Neural progenitor cell (in vitro differentiated cells): ENCODE measurements around the gene SPEF2.

Experiments used
- EZH2 ChIP-seq: fragments of 200-600 bp; sonication (generic); IDR thresholded peaks from 2 replicates; pipeline ENCODE4 v1.6.1; 2017; ENCODE audit warnings: antibody characterized with exemption, mild to moderate bottlenecking, moderate library complexity
- EZH2phosphoT487 ChIP-seq: fragments of 200-600 bp; sonication (generic); IDR thresholded peaks from 2 replicates; pipeline ENCODE4 v1.6.1; 2017; ENCODE audit warnings: antibody characterized with exemption
- TF ChIP-seq, protein P1 (sequence below): fragments of 200-600 bp; sonication (generic); IDR thresholded peaks from 2 replicates; pipeline ENCODE4 v1.5.1; 2017; ENCODE audit warnings: antibody characterized with exemption, mild to moderate bottlenecking

DNA sequence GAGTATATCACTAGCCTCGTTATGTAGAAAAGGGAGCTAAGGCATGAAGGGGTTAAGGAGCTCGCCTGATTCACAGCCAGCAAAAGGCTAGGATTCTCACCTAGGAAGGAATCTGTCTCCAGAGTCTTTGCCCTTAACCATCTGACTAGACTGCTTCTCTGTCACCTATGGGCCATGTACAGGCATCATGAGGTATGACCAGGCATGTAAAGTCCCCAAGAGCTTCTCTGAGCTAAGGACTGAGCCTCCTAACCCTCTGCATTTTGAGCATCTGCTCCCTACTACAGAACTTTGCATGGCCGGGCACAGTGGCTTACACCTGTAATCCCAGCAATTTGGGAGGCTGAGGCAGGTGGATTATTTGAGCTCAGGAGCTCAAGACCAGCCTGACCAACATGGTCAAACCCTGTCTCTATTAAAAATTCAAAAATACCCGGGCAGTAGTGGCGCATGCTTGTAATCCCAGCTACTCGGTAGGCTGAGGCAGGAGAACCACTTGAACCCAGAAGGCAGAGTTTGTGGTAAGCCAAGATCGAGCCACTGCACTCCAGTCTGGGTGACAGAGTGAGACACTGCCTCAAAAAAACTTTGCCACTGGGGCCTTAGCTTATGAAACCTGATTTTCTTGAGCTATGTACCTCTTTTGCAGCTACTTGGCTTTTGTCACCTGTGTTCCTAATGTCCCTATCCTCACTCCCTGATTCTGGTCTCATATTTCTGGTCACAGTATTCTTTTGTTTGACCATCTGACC, 205.9 kb downstream of the SPEF2 start:
- no peak for TF ChIP-seq EZH2
- TF ChIP-seq, protein P1, sequence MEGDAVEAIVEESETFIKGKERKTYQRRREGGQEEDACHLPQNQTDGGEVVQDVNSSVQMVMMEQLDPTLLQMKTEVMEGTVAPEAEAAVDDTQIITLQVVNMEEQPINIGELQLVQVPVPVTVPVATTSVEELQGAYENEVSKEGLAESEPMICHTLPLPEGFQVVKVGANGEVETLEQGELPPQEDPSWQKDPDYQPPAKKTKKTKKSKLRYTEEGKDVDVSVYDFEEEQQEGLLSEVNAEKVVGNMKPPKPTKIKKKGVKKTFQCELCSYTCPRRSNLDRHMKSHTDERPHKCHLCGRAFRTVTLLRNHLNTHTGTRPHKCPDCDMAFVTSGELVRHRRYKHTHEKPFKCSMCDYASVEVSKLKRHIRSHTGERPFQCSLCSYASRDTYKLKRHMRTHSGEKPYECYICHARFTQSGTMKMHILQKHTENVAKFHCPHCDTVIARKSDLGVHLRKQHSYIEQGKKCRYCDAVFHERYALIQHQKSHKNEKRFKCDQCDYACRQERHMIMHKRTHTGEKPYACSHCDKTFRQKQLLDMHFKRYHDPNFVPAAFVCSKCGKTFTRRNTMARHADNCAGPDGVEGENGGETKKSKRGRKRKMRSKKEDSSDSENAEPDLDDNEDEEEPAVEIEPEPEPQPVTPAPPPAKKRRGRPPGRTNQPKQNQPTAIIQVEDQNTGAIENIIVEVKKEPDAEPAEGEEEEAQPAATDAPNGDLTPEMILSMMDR = no peak
- TF ChIP-seq EZH2phosphoT487 = no peak
